Lung (tissue), 12 donors: ENCODE measurements around the gene PARD6G. TPM values are rescaled to one million over a fixed set of nuclear protein-coding genes. Genes with fewer than 3 reads are reported as not detected.
A peak's percentile ranks its signal among the peaks of the same experiment; 100 is the strongest.

Source experiments
- ATAC-seq: fragments of 200-7000 bp; cut with Tn5 transposase; one replicate; pipeline ENCODE4 v1.9.1; 2020; ENCODE audit warnings: moderate number of reproducible peaks; ENCODE audit not compliant: insufficient read depth, low FRiP score
- DNase-seq, 3 donors: peaks; one replicate each; pipeline ENCODE4 v3.0.0-alpha.2; 2013 to 2017
- H3K27ac ChIP-seq, 2 donors: one replicate each; pipeline ENCODE4 v1.5.1; 2013; ENCODE audit warnings: mild to moderate bottlenecking in 2 of 2, moderate library complexity in 2 of 2, control low read depth in 1 of 2, inconsistent platforms in 1 of 2, low read depth in 1 of 2, low read length in 1 of 2
- H3K27me3 ChIP-seq, 3 donors: one replicate each; pipeline ENCODE4 v1.5.1; 2013; ENCODE audit warnings: low read length in 2 of 3; ENCODE audit not compliant: control insufficient read depth in 3 of 3, insufficient read depth in 3 of 3
- H3K36me3 ChIP-seq, 4 donors: one replicate each; pipeline ENCODE4 v1.5.1; 2013; ENCODE audit warnings: low read length in 4 of 4, mild to moderate bottlenecking in 1 of 4, moderate library complexity in 1 of 4; ENCODE audit not compliant: control insufficient read depth in 4 of 4, insufficient read depth in 4 of 4
- H3K4me1 ChIP-seq, 5 donors: one replicate each; pipeline ENCODE4 v1.5.1; 2013; ENCODE audit warnings: low read length in 5 of 5, mild to moderate bottlenecking in 2 of 5, moderate library complexity in 1 of 5; ENCODE audit not compliant: control insufficient read depth in 5 of 5, insufficient read depth in 5 of 5
- H3K4me3 ChIP-seq: one replicate; pipeline ENCODE4 v1.5.1; 2013; ENCODE audit warnings: mild to moderate bottlenecking, control low read depth, moderate library complexity
- H3K9ac ChIP-seq, 2 donors: one replicate each; pipeline ENCODE4 v1.5.1; 2013; ENCODE audit warnings: low read length in 2 of 2, control low read depth in 1 of 2; ENCODE audit not compliant: insufficient read depth in 1 of 2
- H3K9me3 ChIP-seq, 4 donors: one replicate each; pipeline ENCODE4 v1.5.1; 2013; ENCODE audit warnings: low read length in 3 of 4, mild to moderate bottlenecking in 1 of 4, moderate library complexity in 1 of 4; ENCODE audit not compliant: control insufficient read depth in 4 of 4, insufficient read depth in 3 of 4
- WGBS, 2 donors: extraction: QIAGEN DNeasy Blood & Tissue Kit; methylation state at CpG; one replicate each; pipeline ENCODE4 v1.1.7; 2013; 5-methylcytosine and 5-hydroxymethylcytosine counted together
- polyA plus RNA-seq, 2 donors: library from polyadenylated mRNA; stranded (reverse); fragments of 200-250 nt; gene quantifications; one replicate each; pipeline ENCODE4 v1.2.1, GENCODE V29; 2013
- total RNA-seq, 2 donors: library from RNA; depleted of rRNA in 1 of 2; stranded (reverse); fragments of >200 nt in 1 of 2; gene quantifications; one replicate each; pipeline ENCODE4 v1.2.1, GENCODE V29; 2014 to 2021
- TF ChIP-seq, protein P1 (sequence below): IDR thresholded peaks from 2 replicates; pipeline ENCODE4 v1.5.1; 2012; ENCODE audit warnings: mild to moderate bottlenecking; ENCODE audit errors: control extremely low read depth, extremely low read depth
- donor health status: control.
- donor health status: control.
- donor health status: Bipolar disorder and iron deficiency.
- donor health status: healthy.
- donor health status: DM: yes; HTN: yes; CAD: no.

The PARD6G gene
- total and polyA plus RNA-seq, 4 donors = 1.8 to 9.8 (median 3.1) TPM

DNA sequence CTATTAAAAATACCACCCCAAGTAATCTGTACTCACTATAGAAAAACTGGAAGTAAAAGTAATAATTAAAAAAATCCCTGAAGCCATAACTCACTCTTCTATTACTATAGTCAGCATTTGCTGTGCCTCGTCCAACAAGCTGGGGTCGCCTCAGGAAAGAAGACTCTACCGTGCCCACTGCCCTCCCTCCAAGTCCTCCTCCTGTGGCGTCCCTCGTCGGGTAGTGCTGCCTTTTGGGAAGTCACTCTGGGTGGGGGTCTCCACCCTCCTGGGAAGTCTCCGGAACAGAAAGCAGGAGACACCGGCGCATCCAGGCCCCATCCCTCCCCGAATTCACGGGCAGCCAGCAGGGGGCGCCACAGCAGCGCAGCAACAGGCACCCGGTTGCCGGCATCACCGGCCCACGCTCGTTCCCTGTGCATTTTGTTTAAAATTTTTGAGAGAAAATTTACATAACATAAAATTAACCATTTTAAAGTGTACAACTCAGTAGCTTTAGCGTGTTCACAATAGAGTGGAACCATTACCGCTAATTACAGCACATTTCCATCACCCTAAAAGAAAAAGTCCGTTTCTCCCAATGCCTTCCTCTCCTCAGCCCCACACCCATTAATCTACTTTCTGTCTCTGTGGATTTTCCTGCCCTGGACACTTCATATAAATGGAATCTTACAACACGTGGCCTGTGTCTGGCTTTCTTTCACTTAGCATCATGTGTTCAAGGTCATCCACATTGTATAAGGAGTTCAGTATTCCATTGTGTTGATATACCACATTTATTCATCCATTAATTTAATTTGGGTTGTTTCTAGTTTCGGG is 76.1 kb downstream of the PARD6G start:
- H3K4me1 ChIP-seq = peaks cover 0 to 5% (median 0%) of the 10 kb centered on the region in 5 donors
- ATAC-seq = no peak

DNA sequence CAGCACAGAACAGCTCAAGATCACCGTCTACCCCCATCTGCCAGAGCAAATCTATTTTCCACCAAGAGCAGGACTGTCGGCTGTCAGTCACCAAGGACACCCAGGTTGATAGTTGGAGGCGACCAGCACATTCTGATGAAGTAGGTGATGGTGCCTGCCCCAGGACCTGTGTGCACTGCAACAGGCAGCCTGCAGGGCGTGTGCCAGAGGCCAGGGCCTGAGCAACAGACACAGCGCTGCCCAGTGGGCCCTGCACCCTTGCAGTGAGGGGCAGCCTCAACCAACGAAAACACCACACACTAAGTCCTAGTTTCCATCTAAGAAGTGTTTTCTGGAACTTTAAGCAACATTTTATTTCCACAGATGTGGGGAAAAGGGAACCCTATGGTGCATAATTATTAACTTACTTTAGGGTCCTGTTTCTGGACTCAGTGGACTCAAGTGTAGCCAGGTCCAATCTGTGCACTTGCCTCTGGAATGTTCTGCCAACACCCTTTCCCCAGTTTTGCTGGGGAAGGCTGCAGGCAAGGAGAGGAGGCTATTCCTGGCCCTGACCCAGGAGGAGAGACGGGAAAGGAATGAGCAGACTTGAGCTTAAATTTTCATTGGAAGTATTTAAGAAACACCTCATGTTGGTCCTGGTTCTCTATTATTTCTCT is 76.8 kb downstream of the PARD6G start:
- H3K9ac ChIP-seq = no peak overlapping the region
- whole genome bisulfite sequencing, 2 donors = 88 to 93% methylated on average over 7 of the region's 7 CpGs
- H3K4me1 ChIP-seq = peaks cover 0 to 3% (median 0%) of the 10 kb centered on the region in 5 donors
- no peak overlapping the region for H3K4me3 ChIP-seq
- no peak for DNase-seq
- no peak for ATAC-seq
- TF ChIP-seq, protein P1, sequence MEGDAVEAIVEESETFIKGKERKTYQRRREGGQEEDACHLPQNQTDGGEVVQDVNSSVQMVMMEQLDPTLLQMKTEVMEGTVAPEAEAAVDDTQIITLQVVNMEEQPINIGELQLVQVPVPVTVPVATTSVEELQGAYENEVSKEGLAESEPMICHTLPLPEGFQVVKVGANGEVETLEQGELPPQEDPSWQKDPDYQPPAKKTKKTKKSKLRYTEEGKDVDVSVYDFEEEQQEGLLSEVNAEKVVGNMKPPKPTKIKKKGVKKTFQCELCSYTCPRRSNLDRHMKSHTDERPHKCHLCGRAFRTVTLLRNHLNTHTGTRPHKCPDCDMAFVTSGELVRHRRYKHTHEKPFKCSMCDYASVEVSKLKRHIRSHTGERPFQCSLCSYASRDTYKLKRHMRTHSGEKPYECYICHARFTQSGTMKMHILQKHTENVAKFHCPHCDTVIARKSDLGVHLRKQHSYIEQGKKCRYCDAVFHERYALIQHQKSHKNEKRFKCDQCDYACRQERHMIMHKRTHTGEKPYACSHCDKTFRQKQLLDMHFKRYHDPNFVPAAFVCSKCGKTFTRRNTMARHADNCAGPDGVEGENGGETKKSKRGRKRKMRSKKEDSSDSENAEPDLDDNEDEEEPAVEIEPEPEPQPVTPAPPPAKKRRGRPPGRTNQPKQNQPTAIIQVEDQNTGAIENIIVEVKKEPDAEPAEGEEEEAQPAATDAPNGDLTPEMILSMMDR = no peak
- peaks cover 0 to 2% (median 0%) of the 10 kb centered on the region in 4 donors for H3K36me3 ChIP-seq
- H3K9me3 ChIP-seq = peaks cover 0 to 2% (median 1%) of the 10 kb centered on the region in 4 donors
- no peaks in the 10 kb centered on the region for H3K27me3 ChIP-seq
- H3K27ac ChIP-seq = no peak overlapping the region

More for the DNA sequence above, 76.1 kb downstream of the PARD6G start:
- Histone ChIP-seq H3K27me3 (no peaks in the 10 kb centered on the region), H3K36me3 (peaks cover 0 to 3% (median 0%) of the 10 kb centered on the region in 4 donors), H3K9me3 (peaks cover 0 to 2% (median 0%) of the 10 kb centered on the region in 4 donors), H3K27ac (no peak overlapping the region), H3K9ac (no peak overlapping the region), H3K4me3 (no peak overlapping the region)
- DNase-seq = peak; percentile 47 to 65 (median 49)
- 29 to 37% methylated on average over 23 of the region's 23 CpGs for WGBS, 2 donors
- TF ChIP-seq, protein P1 = peak; percentile 11

DNA sequence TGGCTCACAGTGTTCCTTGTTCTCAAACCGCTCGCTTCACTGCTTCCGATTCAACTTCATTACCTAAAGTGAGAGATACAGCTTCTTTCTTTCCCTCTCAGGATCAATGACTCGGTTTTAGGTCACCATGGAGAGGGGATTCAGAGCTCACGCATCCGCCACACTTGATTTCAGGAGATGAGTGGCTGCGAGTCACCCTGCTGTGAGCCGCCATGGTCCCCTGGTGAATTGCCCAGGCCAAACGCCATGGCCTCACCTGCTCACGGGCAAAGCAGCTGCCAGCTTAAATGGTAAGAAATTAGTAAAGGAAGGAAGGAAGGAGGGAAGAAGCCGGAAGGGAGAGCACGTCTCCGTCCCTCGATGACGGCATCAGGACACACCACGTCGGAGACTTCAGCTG is 77.7 kb downstream of the PARD6G start:
- Histone ChIP-seq H3K9ac (no peak overlapping the region), H3K4me1 (peaks cover 0 to 3% (median 0%) of the 10 kb centered on the region in 5 donors), H3K27ac (no peak overlapping the region), H3K9me3 (peaks cover 0 to 7% (median 2%) of the 10 kb centered on the region in 4 donors), H3K27me3 (no peaks in the 10 kb centered on the region), H3K36me3 (no peaks in the 10 kb centered on the region), H3K4me3 (no peak overlapping the region)
- ATAC-seq (no peak), DNase-seq (no peak)
- TF ChIP-seq, protein P1 = no peak
- 83 to 88% methylated on average over 17 of the region's 17 CpGs for WGBS, 2 donors
